PFSK-1 (cell line): ENCODE data around the gene GLTPD2.

Source experiments
- FOXP2 ChIP-seq: optimal IDR thresholded peaks from 2 replicates; pipeline ENCODE3; 2011; ENCODE audit warnings: borderline replicate concordance, control low read depth, inconsistent platforms; ENCODE audit not compliant: insufficient read depth; ENCODE audit errors: extremely low read length, extremely low read depth
- POLR2AphosphoS5 ChIP-seq: IDR thresholded peaks from 2 replicates; pipeline ENCODE4 v1.6.1; 2012; ENCODE audit warnings: low read depth, mild to moderate bottlenecking, control low read depth, low read length, moderate library complexity
- SIN3A ChIP-seq: IDR thresholded peaks from 2 replicates; pipeline ENCODE4 v1.6.1; 2012; ENCODE audit warnings: mild to moderate bottlenecking, low read length, moderate library complexity, borderline replicate concordance; ENCODE audit not compliant: insufficient read depth
- TAF1 ChIP-seq: IDR thresholded peaks from 2 replicates; pipeline ENCODE4 v1.6.1; 2012; ENCODE audit warnings: low read length, control low read depth, borderline replicate concordance; ENCODE audit not compliant: insufficient read depth
- TF ChIP-seq, protein P1 (sequence below), 2 experiments: IDR thresholded peaks; 2 replicates each; pipeline versions ENCODE4 v1.6.1 to v1.8.0; 2011 to 2012; ENCODE audit warnings: low read depth in 2 of 2, low read length in 2 of 2, control low read depth in 1 of 2, inconsistent platforms in 1 of 2, mild to moderate bottlenecking in 1 of 2, moderate library complexity in 1 of 2; ENCODE audit not compliant: insufficient read depth in 1 of 2

GLTPD2 gene

DNA sequence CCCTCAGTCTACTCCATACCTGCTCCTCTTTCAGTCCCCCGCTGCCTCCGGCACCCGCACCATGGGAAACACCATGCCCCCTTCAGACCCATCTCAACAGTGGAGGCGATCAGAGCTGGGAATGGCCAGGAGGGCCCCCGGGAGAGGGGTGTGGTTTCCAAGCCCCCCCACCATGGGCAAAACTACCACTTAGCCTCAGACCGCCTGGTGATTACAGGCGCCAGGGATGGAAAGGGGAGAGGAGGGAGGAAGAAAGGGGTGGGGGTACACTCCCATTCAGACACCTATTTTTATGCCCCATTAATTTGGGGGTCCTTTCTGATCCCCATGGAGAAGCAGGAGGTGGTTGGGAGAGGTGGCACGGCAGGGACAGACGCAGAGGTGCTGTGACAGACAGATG is 13.5 kb downstream of the GLTPD2 start, which contains the start of gene C17orf114:
TSS of gene C17orf114 (minus strand) at position 101 of the 400 bp plus-strand sequence.
- TF ChIP-seq TAF1 (no peak), SIN3A (no peak), POLR2AphosphoS5 (no peak), FOXP2 (no peak)
- TF ChIP-seq, protein P1, sequence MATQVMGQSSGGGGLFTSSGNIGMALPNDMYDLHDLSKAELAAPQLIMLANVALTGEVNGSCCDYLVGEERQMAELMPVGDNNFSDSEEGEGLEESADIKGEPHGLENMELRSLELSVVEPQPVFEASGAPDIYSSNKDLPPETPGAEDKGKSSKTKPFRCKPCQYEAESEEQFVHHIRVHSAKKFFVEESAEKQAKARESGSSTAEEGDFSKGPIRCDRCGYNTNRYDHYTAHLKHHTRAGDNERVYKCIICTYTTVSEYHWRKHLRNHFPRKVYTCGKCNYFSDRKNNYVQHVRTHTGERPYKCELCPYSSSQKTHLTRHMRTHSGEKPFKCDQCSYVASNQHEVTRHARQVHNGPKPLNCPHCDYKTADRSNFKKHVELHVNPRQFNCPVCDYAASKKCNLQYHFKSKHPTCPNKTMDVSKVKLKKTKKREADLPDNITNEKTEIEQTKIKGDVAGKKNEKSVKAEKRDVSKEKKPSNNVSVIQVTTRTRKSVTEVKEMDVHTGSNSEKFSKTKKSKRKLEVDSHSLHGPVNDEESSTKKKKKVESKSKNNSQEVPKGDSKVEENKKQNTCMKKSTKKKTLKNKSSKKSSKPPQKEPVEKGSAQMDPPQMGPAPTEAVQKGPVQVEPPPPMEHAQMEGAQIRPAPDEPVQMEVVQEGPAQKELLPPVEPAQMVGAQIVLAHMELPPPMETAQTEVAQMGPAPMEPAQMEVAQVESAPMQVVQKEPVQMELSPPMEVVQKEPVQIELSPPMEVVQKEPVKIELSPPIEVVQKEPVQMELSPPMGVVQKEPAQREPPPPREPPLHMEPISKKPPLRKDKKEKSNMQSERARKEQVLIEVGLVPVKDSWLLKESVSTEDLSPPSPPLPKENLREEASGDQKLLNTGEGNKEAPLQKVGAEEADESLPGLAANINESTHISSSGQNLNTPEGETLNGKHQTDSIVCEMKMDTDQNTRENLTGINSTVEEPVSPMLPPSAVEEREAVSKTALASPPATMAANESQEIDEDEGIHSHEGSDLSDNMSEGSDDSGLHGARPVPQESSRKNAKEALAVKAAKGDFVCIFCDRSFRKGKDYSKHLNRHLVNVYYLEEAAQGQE (IDR thresholded peaks at IDR 0.05; ENCODE audit: insufficient read depth in 1 of 2, low read depth in 2 of 2, low read length in 2 of 2), result no peak

DNA sequence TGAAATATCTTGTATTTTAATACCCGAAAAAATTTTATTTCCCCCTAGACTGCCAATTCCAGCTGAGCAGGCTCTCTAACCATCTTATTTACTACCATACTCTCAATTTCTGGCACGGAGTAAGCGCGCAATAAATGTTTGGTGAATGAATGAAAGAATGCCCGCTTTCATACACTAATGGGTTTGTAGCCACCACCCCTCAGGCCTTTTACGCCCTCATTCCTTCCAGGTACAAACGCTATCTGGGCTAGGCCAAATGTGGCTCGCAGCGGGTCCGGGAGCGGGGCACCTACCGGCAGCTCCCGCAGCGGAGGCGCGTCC is 17.7 kb downstream of the GLTPD2 start:
- TF ChIP-seq SIN3A (no peak), POLR2AphosphoS5 (no peak), TAF1 (no peak), FOXP2 (no peak)
- TF ChIP-seq, protein P1 (IDR thresholded peaks at IDR 0.05; ENCODE audit: insufficient read depth in 1 of 2, low read depth in 2 of 2, low read length in 2 of 2), result no peak

DNA sequence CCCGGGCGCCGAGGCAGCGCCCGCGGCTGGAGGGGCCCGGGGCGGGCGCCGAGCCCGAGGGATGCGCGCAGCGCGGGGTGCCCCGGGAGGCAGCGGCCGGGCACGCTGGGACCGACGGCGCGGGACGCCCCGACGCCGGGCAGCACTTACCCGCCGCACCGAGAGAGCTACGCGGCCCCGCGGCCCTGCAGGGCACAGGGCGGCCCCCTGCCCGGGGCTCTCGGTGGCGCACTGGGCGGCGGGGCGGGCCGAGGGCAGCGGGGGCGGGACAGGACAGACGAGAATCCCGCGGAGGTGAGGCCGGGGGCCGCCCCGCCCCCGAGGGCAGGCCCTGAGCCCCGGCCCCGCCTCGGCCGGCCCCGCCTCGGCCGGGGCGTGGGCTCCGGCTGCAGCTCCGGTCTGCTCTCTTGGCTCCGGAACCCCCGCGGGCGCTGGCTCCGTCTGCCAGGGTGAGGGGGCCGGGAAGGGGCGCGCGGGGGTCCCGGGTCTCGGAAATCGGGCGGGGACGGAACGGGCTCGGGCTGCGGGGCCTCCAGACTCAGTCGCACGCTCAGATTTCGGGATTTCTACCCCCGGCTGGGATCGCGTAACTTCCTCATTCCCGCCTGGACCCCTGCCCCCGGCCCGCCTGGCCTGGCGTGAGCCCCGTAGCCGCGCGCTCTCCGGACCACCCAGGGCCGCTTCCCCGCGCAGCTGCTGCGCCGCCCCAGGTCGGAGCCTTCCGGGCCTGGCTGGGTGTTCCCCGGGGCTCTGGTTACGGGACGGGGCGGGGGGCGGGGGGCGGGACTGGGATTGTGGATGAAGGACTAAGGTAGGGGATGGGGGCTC is 18.2 kb downstream of the GLTPD2 start, which contains the start of gene PLD2:
TSS of gene PLD2 (plus strand) at position 376 of the 828 bp plus-strand sequence. CDS start 621 bp downstream, outside the sequence.
- TF ChIP-seq POLR2AphosphoS5 (peak; percentile 86; the same call in 1 of the 2 replicates), SIN3A (peak; percentile 45; the same call in 1 of the 2 replicates), TAF1 (no peak)

DNA sequence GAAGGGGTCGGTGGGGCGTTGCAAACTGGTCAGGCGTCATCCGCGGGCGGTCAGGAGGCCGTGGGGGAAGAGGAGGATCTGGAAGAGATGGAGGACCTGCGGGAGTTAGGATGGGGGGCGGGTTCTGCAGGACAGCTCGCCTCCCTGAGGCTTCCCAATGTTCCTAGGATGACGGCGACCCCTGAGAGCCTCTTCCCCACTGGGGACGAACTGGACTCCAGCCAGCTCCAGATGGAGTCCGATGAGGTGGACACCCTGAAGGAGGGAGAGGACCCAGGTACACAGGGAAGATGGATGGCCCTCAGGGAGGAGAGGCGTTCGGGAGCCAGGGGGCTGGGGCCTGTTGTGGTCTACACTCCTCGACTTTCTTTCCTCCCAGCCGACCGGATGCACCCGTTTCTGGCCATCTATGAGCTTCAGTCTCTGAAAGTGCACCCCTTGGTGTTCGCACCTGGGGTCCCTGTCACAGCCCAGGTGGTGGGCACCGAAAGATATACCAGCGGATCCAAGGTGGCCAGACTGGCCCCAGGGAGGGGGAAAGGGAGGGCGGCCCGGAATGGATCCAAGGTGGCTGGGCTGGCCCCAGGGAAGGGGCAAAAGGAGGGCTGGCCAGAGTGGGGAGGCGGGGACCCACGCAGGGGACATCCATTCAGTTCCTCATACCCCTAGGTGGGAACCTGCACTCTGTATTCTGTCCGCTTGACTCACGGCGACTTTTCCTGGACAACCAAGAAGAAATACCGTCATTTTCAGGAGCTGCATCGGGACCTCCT is 19.0 kb downstream of the GLTPD2 start:
- TF ChIP-seq, protein P1 (IDR thresholded peaks at IDR 0.05; ENCODE audit: insufficient read depth in 1 of 2, low read depth in 2 of 2, low read length in 2 of 2), result no peak
- no peak for TF ChIP-seq SIN3A

DNA sequence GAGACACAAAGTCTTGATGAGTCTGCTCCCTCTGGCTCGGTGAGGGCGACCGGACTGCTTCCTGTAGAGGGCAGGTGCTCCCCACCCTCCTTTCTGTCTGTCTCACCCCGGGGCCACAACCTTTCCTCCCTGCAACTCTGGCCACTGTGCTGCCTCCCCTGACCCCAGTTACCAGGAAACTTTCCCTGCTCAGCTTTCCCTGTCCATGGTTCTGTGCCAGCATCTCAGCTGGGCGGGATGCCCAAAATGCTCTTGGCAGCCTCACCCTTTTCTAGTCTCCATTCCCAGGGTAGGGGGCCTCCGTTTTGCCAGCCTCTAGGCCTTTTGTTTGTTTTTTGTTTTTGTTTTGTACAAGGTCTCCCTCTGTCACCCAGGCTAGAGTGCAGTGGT is 19.6 kb downstream of the GLTPD2 start:
- TF ChIP-seq TAF1 (no peak), SIN3A (no peak), POLR2AphosphoS5 (no peak), FOXP2 (no peak)
- TF ChIP-seq, protein P1 (IDR thresholded peaks at IDR 0.05; ENCODE audit: insufficient read depth in 1 of 2, low read depth in 2 of 2, low read length in 2 of 2), result peak; percentile 58 to 81; a peak in 3 of 4 replicates
